ENCODE data around the gene ELOB.

DNA sequence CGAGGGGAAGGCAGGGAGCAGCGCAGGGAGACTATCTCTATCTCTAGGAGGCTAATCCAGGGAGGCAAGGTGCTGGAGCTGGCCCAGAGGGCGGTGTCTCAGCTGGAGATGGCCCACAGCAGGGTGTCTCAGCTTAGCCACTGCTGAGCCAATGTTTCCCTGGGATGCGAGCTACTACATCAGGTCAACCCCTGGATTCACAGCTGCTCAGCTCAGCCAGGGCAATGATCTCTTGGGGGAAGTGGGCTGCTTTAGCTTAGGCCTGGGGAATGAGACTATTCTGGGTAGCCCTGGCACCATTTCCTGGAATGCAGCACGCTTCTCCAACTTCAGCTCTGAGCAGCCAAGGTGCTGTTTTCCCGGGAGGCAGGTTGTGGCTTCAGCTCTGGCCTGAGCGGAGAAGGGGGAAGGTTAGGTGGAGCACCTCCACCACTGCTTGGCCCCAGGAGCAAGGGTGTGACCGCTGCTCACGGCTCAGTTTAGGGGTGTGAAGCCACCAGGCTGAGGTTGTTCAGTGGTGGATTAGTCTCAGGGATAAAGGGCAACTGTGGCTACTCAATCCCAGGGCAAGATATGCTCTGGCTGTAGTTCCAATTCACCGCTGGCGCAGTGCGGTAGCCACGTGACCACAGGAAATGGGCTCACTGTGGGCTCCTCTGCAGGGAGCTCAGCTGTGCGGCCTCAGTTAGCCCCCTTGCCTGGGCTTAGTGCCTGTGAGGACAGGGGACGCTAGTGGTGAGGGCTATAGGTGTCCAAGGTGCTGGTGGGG is 34.8 kb upstream of the ELOB start:
- TF ChIP-seq POLR2A (IDR thresholded peaks at IDR 0.05) = no peak
- TF ChIP-seq, protein P1, sequence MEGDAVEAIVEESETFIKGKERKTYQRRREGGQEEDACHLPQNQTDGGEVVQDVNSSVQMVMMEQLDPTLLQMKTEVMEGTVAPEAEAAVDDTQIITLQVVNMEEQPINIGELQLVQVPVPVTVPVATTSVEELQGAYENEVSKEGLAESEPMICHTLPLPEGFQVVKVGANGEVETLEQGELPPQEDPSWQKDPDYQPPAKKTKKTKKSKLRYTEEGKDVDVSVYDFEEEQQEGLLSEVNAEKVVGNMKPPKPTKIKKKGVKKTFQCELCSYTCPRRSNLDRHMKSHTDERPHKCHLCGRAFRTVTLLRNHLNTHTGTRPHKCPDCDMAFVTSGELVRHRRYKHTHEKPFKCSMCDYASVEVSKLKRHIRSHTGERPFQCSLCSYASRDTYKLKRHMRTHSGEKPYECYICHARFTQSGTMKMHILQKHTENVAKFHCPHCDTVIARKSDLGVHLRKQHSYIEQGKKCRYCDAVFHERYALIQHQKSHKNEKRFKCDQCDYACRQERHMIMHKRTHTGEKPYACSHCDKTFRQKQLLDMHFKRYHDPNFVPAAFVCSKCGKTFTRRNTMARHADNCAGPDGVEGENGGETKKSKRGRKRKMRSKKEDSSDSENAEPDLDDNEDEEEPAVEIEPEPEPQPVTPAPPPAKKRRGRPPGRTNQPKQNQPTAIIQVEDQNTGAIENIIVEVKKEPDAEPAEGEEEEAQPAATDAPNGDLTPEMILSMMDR (IDR thresholded peaks at IDR 0.05) = no peak
